ENCODE results near the gene CHN2.

DNA sequence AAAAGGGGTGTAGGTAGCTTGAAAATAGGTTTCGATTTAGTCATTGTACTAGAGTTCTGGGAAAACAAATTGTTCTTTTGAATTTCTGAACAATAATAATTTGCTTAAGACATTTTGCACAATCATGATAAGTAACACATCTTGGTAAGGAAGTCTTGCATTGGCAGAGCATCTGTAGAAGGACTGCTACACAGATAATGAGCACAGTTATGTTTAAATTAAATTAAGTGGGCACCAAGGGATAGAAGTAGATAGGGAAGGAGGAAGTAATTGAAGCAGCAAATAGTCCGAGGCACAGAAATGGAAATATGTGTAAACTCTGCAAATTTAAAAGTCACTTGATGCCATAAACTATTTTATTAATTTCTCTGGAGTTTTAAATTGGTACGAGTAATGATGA, 122.4 kb downstream of the CHN2 start:
- no peak for TF ChIP-seq POLR2A (IDR thresholded peaks at IDR 0.05)
- TF ChIP-seq, protein P1, sequence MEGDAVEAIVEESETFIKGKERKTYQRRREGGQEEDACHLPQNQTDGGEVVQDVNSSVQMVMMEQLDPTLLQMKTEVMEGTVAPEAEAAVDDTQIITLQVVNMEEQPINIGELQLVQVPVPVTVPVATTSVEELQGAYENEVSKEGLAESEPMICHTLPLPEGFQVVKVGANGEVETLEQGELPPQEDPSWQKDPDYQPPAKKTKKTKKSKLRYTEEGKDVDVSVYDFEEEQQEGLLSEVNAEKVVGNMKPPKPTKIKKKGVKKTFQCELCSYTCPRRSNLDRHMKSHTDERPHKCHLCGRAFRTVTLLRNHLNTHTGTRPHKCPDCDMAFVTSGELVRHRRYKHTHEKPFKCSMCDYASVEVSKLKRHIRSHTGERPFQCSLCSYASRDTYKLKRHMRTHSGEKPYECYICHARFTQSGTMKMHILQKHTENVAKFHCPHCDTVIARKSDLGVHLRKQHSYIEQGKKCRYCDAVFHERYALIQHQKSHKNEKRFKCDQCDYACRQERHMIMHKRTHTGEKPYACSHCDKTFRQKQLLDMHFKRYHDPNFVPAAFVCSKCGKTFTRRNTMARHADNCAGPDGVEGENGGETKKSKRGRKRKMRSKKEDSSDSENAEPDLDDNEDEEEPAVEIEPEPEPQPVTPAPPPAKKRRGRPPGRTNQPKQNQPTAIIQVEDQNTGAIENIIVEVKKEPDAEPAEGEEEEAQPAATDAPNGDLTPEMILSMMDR (IDR thresholded peaks at IDR 0.05 in 8 of 11, conservative IDR thresholded peaks at IDR 0.05 in 3 of 11), result no peak

Data from spleen (tissue), 7 donors.